HCT116 (cell line): Measurements from ENCODE around the gene NTSR2. TPM values are rescaled to one million over a fixed set of nuclear protein-coding genes. Genes with fewer than 3 reads are reported as not detected.

Experiments used
- ATAC-seq: fragments of 200-7000 bp; cut with Tn5 transposase; 2 replicates; pipeline ENCODE4 v1.9.1; 2020; ENCODE audit warnings: mild to moderate bottlenecking, moderate library complexity
- BruUV-seq: library from RNA; stranded (reverse); fragments of 400-500 nt; replicated peaks from 2 replicates; lab custom pipeline; 2021; lab: Mats Ljungman, UMichigan
- CTCF ChIA-PET: fragments of 300-600 bp; sonication (Branson Sonifier 250); formaldehyde crosslinking; loops from one replicate; lab custom pipeline; 2021; ENCODE audit warnings: antibody characterized with exemption; lab: Charles Lee
- POLR2A ChIA-PET: fragments of 300-600, 350-600 bp; sonication (Branson Sonifier 250); formaldehyde crosslinking; loops from one replicate; lab custom pipeline; 2021; ENCODE audit warnings: antibody characterized with exemption; lab: Charles Lee
- RAD21 ChIA-PET, 2 experiments: fragments of 300-600 bp; sonication (Branson Sonifier 250); formaldehyde crosslinking; loops; one replicate each; lab custom pipeline; 2023; ENCODE audit warnings: low total read pairs in 2 of 2; ENCODE audit not compliant: uncharacterized antibody in 2 of 2, unreplicated experiment in 2 of 2, low non-redundant PET in 1 of 2; lab: Charles Lee
- DNase-seq: peaks from one replicate; pipeline ENCODE4 v3.0.0-alpha.2; 2010; ENCODE audit warnings: low read depth, low spot score
- H2AFZ ChIP-seq: fragments of 200-600 bp; shearing (Covaris generic), sonication (generic); 2 replicates; pipeline ENCODE4 v1.6.1; 2017; ENCODE audit warnings: low read depth, mixed run types, mixed read lengths, antibody characterized with exemption, low read length; ENCODE audit not compliant: poor library complexity, severe bottlenecking
- H3K27ac ChIP-seq: 2 replicates; pipeline ENCODE4 v1.5.1; 2012; ENCODE audit warnings: low read depth, low read length
- H3K27me3 ChIP-seq: fragments of 200-600 bp; sonication (generic); 2 replicates; pipeline ENCODE4 v1.6.1; 2016; ENCODE audit warnings: mixed run types, low read length, mixed read lengths; ENCODE audit not compliant: insufficient read depth
- H3K36me3 ChIP-seq, 2 experiments: fragments of 200-500 bp in 1 of 2; fragments of 200-600 bp in 1 of 2; sonication (Bioruptor generic) in 1 of 2; sonication (generic) in 1 of 2; 2 replicates each; pipeline versions ENCODE4 v1.5.1 to v1.6.1; 2014 to 2016; ENCODE audit warnings: low read length in 2 of 2, inconsistent platforms in 1 of 2, mixed read lengths in 1 of 2, mixed run types in 1 of 2; ENCODE audit not compliant: insufficient read depth in 2 of 2, control insufficient read depth in 1 of 2
- H3K4me1 ChIP-seq, 2 experiments: fragments of 200-600 bp in 1 of 2; sonication (generic) in 1 of 2; 2 replicates each; pipeline versions ENCODE4 v1.5.1 to v1.6.1; 2012 to 2017; ENCODE audit warnings: low read length in 2 of 2, inconsistent platforms in 1 of 2, mild to moderate bottlenecking in 1 of 2, mixed read lengths in 1 of 2, mixed run types in 1 of 2, moderate library complexity in 1 of 2; ENCODE audit not compliant: insufficient read depth in 2 of 2, control insufficient read depth in 1 of 2
- H3K4me2 ChIP-seq: fragments of 200-600 bp; sonication (generic); 2 replicates; pipeline ENCODE4 v1.6.1; 2017; ENCODE audit warnings: mixed run types, low read length, mixed read lengths
- H3K4me3 ChIP-seq, 2 experiments: fragments of 200-600 bp in 1 of 2; sonication (generic) in 1 of 2; replicated peaks in 1 of 2; 2 replicates each; pipeline ENCODE4 v1.5.1; 2011 to 2016; ENCODE audit warnings: low read length in 2 of 2, control low read depth in 1 of 2, low read depth in 1 of 2, mild to moderate bottlenecking in 1 of 2, mixed read lengths in 1 of 2, mixed run types in 1 of 2
- H3K79me2 ChIP-seq: fragments of 200-600 bp; sonication (generic); 2 replicates; pipeline ENCODE4 v1.6.1; 2017; ENCODE audit warnings: mild to moderate bottlenecking, mixed run types, low read length, moderate library complexity, mixed read lengths; ENCODE audit not compliant: insufficient read depth
- H3K9ac ChIP-seq: fragments of 200-600 bp; sonication (generic); 2 replicates; pipeline ENCODE4 v1.6.1; 2016; ENCODE audit warnings: low read length, mixed read lengths
- H3K9me2 ChIP-seq: fragments of 200-600 bp; sonication (generic), shearing (Covaris generic); 2 replicates; pipeline ENCODE4 v1.6.1; 2017; ENCODE audit warnings: mixed run types, mild to moderate bottlenecking, moderate library complexity; ENCODE audit not compliant: insufficient read depth
- H3K9me3 ChIP-seq, 2 experiments: fragments of 200-500 bp in 1 of 2; fragments of 200-600 bp in 1 of 2; sonication (Bioruptor generic) in 1 of 2; sonication (generic) in 1 of 2; 2 replicates each; pipeline ENCODE4 v1.6.1; 2014 to 2017; ENCODE audit warnings: low read length in 2 of 2, mixed read lengths in 2 of 2, inconsistent platforms in 1 of 2, low read depth in 1 of 2, mild to moderate bottlenecking in 1 of 2, mixed run types in 1 of 2, moderate library complexity in 1 of 2; ENCODE audit not compliant: control insufficient read depth in 1 of 2, insufficient read depth in 1 of 2
- H4K20me1 ChIP-seq: fragments of 200-600 bp; sonication (generic), shearing (Covaris generic); 2 replicates; pipeline ENCODE4 v1.6.1; 2017; ENCODE audit warnings: mixed run types, mild to moderate bottlenecking, moderate library complexity; ENCODE audit not compliant: insufficient read depth
- CBX3 ChIP-seq: IDR thresholded peaks from 2 replicates; pipeline ENCODE4 v1.6.1; 2012; ENCODE audit warnings: low read depth
- CEBPB ChIP-seq: IDR thresholded peaks from 2 replicates; pipeline ENCODE4 v1.6.1; 2012; ENCODE audit warnings: low read depth
- EZH2 ChIP-seq: fragments of 200-600 bp; sonication (generic); IDR thresholded peaks from 2 replicates; pipeline ENCODE4 v1.6.1; 2017; ENCODE audit warnings: antibody characterized with exemption, mixed run types
- EZH2phosphoT487 ChIP-seq: fragments of 200-600 bp; IDR thresholded peaks from 2 replicates; pipeline ENCODE4 v1.6.1; 2018; ENCODE audit warnings: antibody characterized with exemption, borderline replicate concordance
- POLR2A ChIP-seq: IDR thresholded peaks from 2 replicates; pipeline ENCODE4 v1.7.0; 2011; ENCODE audit warnings: borderline replicate concordance; ENCODE audit not compliant: insufficient read depth, insufficient read length; ENCODE audit errors: extremely low read depth
- POLR2AphosphoS5 ChIP-seq: IDR thresholded peaks from 2 replicates; pipeline ENCODE4 v1.6.1; 2011; ENCODE audit warnings: mild to moderate bottlenecking, low read depth, low read length, moderate library complexity
- SP1 ChIP-seq: IDR thresholded peaks from 2 replicates; pipeline ENCODE4 v1.6.1; 2012; ENCODE audit warnings: low read depth
- TCF7L2 ChIP-seq: IDR thresholded peaks from 2 replicates; pipeline ENCODE4 v1.7.0; 2011; ENCODE audit warnings: borderline replicate concordance, inconsistent platforms; ENCODE audit not compliant: insufficient read depth, insufficient read length; ENCODE audit errors: extremely low read depth
- YY1 ChIP-seq: IDR thresholded peaks from 2 replicates; pipeline ENCODE4 v1.6.1; 2011; ENCODE audit warnings: low read length, low read depth, moderate library complexity, mild to moderate bottlenecking; ENCODE audit not compliant: insufficient replicate concordance; ENCODE audit errors: extremely low read depth
- ZFX ChIP-seq: fragments of 450-650 bp; IDR thresholded peaks from 2 replicates; pipeline ENCODE4 v1.6.1; 2017
- ZNF274 ChIP-seq: fragments of 200-500 bp; sonication (Bioruptor generic); IDR thresholded peaks from 2 replicates; pipeline ENCODE4 v1.6.1; 2014; ENCODE audit warnings: mild to moderate bottlenecking, low read depth, low read length, inconsistent platforms
- intact Hi-C: fragments of 100-400 bp; cut with micrococcal nuclease; formaldehyde crosslinking; loops from 2 replicates; pipeline ENCODE4 v1.10.0; 2022
- total RNA-seq: library from RNA; stranded (reverse); gene quantifications from one replicate; pipeline ENCODE4 v1.2.1, GENCODE V29; 2021; ENCODE audit not compliant: unreplicated experiment
- TF ChIP-seq, protein P1 (sequence below): IDR thresholded peaks from 2 replicates; pipeline ENCODE4 v1.6.1; 2012
- TF ChIP-seq, protein P2 (sequence below), 3 experiments: fragments of 200-600 bp in 1 of 3; sonication (generic) in 1 of 3; IDR thresholded peaks in 2 of 3; conservative IDR thresholded peaks in 1 of 3; 2 replicates each; pipeline ENCODE4 v1.5.1; 2012 to 2017; ENCODE audit warnings: low read depth in 2 of 3, low read length in 2 of 3, antibody characterized with exemption in 1 of 3, borderline replicate concordance in 1 of 3, control low read depth in 1 of 3, mild to moderate bottlenecking in 1 of 3, mixed read lengths in 1 of 3, mixed run types in 1 of 3, moderate library complexity in 1 of 3; ENCODE audit not compliant: insufficient read depth in 1 of 3
- TF ChIP-seq, protein P3 (sequence below): IDR thresholded peaks from 2 replicates; pipeline ENCODE4 v1.6.1; 2012
- TF ChIP-seq, protein P4 (sequence below): IDR thresholded peaks from 2 replicates; pipeline ENCODE4 v1.6.1; 2011; ENCODE audit warnings: mild to moderate bottlenecking, low read length, moderate library complexity; ENCODE audit not compliant: insufficient replicate concordance; ENCODE audit errors: extremely low read depth

NTSR2 gene
- total RNA-seq, 1 experiment from 2014 or later, result not detected

- no peaks in the 10 kb centered on the region for H3K9me2 ChIP-seq
- ATAC-seq (no peak), DNase-seq (no peak)
- no peak for TF ChIP-seq YY1
- TF ChIP-seq, protein P1, sequence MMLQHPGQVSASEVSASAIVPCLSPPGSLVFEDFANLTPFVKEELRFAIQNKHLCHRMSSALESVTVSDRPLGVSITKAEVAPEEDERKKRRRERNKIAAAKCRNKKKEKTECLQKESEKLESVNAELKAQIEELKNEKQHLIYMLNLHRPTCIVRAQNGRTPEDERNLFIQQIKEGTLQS, result no peak
- no peak for TF ChIP-seq POLR2A
- TF ChIP-seq, protein P2, sequence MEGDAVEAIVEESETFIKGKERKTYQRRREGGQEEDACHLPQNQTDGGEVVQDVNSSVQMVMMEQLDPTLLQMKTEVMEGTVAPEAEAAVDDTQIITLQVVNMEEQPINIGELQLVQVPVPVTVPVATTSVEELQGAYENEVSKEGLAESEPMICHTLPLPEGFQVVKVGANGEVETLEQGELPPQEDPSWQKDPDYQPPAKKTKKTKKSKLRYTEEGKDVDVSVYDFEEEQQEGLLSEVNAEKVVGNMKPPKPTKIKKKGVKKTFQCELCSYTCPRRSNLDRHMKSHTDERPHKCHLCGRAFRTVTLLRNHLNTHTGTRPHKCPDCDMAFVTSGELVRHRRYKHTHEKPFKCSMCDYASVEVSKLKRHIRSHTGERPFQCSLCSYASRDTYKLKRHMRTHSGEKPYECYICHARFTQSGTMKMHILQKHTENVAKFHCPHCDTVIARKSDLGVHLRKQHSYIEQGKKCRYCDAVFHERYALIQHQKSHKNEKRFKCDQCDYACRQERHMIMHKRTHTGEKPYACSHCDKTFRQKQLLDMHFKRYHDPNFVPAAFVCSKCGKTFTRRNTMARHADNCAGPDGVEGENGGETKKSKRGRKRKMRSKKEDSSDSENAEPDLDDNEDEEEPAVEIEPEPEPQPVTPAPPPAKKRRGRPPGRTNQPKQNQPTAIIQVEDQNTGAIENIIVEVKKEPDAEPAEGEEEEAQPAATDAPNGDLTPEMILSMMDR (IDR thresholded peaks at IDR 0.05 in 2 of 3, conservative IDR thresholded peaks at IDR 0.05 in 1 of 3; ENCODE audit: borderline replicate concordance in 1 of 3, insufficient read depth in 1 of 3, low read depth in 2 of 3, low read length in 2 of 3), result no peak
- no peak for TF ChIP-seq SP1
- TF ChIP-seq TCF7L2, result no peak
- no peak for TF ChIP-seq CEBPB
- no peak for TF ChIP-seq EZH2phosphoT487
- no peak for TF ChIP-seq ZNF274
- TF ChIP-seq ZFX, result no peak
- TF ChIP-seq CBX3, result no peak
- TF ChIP-seq, protein P3, sequence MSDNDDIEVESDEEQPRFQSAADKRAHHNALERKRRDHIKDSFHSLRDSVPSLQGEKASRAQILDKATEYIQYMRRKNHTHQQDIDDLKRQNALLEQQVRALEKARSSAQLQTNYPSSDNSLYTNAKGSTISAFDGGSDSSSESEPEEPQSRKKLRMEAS, result no peak
- TF ChIP-seq POLR2AphosphoS5, result no peak
- TF ChIP-seq, protein P4, sequence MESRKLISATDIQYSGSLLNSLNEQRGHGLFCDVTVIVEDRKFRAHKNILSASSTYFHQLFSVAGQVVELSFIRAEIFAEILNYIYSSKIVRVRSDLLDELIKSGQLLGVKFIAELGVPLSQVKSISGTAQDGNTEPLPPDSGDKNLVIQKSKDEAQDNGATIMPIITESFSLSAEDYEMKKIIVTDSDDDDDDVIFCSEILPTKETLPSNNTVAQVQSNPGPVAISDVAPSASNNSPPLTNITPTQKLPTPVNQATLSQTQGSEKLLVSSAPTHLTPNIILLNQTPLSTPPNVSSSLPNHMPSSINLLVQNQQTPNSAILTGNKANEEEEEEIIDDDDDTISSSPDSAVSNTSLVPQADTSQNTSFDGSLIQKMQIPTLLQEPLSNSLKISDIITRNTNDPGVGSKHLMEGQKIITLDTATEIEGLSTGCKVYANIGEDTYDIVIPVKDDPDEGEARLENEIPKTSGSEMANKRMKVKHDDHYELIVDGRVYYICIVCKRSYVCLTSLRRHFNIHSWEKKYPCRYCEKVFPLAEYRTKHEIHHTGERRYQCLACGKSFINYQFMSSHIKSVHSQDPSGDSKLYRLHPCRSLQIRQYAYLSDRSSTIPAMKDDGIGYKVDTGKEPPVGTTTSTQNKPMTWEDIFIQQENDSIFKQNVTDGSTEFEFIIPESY, result no peak
- no peak for TF ChIP-seq EZH2
- no peak overlapping the region for H3K4me2 ChIP-seq
- ChIA-PET POLR2A (no interaction called here), CTCF (interaction anchor here (1.9 kb wide), 1 partner anchor 550 kb away, joined by 7 read pairs; a partner anchor contains a TSS), RAD21 (no interaction called here)
- no TSS peak for BruUV-seq
- peaks cover 9 to 12% of the 10 kb centered on the region in 2 experiments; a peak in 2 of 4 replicates for H3K4me1 ChIP-seq
- H3K4me3 ChIP-seq, result no peak overlapping the region
- no peaks in the 10 kb centered on the region for H3K79me2 ChIP-seq
- no peak overlapping the region for H3K9ac ChIP-seq
- no peak overlapping the region for H3K27ac ChIP-seq
- H2AFZ ChIP-seq, result no peak overlapping the region
- no peaks in the 10 kb centered on the region for H3K36me3 ChIP-seq
- no peaks in the 10 kb centered on the region for H4K20me1 ChIP-seq
- intact Hi-C loops, result loop anchor here (2.0 to 5.0 kb wide), 3 partner anchors 100 to 550 kb away; a partner anchor contains a TSS
- H3K27me3 ChIP-seq, result no peaks in the 10 kb centered on the region
- H3K9me3 ChIP-seq, result no peaks in the 10 kb centered on the region
Measured at GRCh38 chr2:11682590-11682915, 12.6 kb upstream of the NTSR2 start.
